Loucy (cell line): ENCODE data around the gene KLK8.

ENCODE experiments used
- H2AFZ ChIP-seq: fragments of 200-600 bp; sonication (generic); 2 replicates; pipeline ENCODE4 v1.6.0; 2016; ENCODE audit warnings: antibody characterized with exemption, mild to moderate bottlenecking, low read length, moderate library complexity
- H3F3A ChIP-seq: fragments of 200-600 bp; 2 replicates; pipeline ENCODE4 v1.6.0; 2016; ENCODE audit warnings: antibody characterized with exemption, low read depth, mild to moderate bottlenecking
- H3K27me3 ChIP-seq: fragments of 200-600 bp; sonication (generic); 2 replicates; pipeline ENCODE4 v1.6.1; 2014; ENCODE audit warnings: low read length, mild to moderate bottlenecking; ENCODE audit not compliant: insufficient read depth, poor library complexity, severe bottlenecking
- H3K36me3 ChIP-seq: fragments of 200-600 bp; sonication (generic); 2 replicates; pipeline ENCODE4 v1.6.1; 2016; ENCODE audit warnings: low read length; ENCODE audit not compliant: insufficient read depth
- H3K4me1 ChIP-seq: fragments of 200-600 bp; sonication (generic); 2 replicates; pipeline ENCODE4 v1.5.1; 2014; ENCODE audit warnings: low read length, mild to moderate bottlenecking; ENCODE audit not compliant: insufficient read depth, poor library complexity, severe bottlenecking
- H3K4me2 ChIP-seq: fragments of 200-600 bp; sonication (generic); 2 replicates; pipeline ENCODE4 v1.6.0; 2014; ENCODE audit warnings: antibody characterized with exemption, low read length, low read depth, mild to moderate bottlenecking; ENCODE audit not compliant: poor library complexity, severe bottlenecking
- H3K4me3 ChIP-seq: fragments of 200-600 bp; sonication (generic); 2 replicates; pipeline ENCODE4 v1.5.1; 2014; ENCODE audit warnings: low read length, mild to moderate bottlenecking, mixed read lengths; ENCODE audit not compliant: poor library complexity, severe bottlenecking
- H3K79me2 ChIP-seq: fragments of 200-600 bp; sonication (generic); 2 replicates; pipeline ENCODE4 v1.6.1; 2014; ENCODE audit warnings: low read length; ENCODE audit not compliant: insufficient read depth
- H3K9ac ChIP-seq: fragments of 200-600 bp; sonication (generic); 2 replicates; pipeline ENCODE4 v1.6.0; 2014; ENCODE audit warnings: mild to moderate bottlenecking, low read depth, low read length, moderate library complexity; ENCODE audit not compliant: poor library complexity, severe bottlenecking
- H3K9me2 ChIP-seq: fragments of 200-600 bp; sonication (generic); replicated peaks from 2 replicates; pipeline ENCODE4 v1.6.1; 2016; ENCODE audit warnings: low read depth, low read length, mixed read lengths
- H3K9me3 ChIP-seq: fragments of 200-600 bp; sonication (generic); 2 replicates; pipeline ENCODE4 v1.6.1; 2014; ENCODE audit warnings: mild to moderate bottlenecking, antibody characterized with exemption, low read length, low read depth; ENCODE audit not compliant: insufficient read depth
- H4K20me1 ChIP-seq: fragments of 200-600 bp; sonication (generic); 2 replicates; pipeline ENCODE4 v1.6.0; 2014; ENCODE audit warnings: antibody characterized with exemption, low read length, mild to moderate bottlenecking; ENCODE audit not compliant: insufficient read depth, poor library complexity, severe bottlenecking
- CTCF ChIP-seq: fragments of 200-600 bp; sonication (generic); conservative IDR thresholded peaks from 2 replicates; pipeline ENCODE4 v1.5.1; 2014; ENCODE audit warnings: mild to moderate bottlenecking, antibody characterized with exemption, low read length
- EZH2phosphoT487 ChIP-seq: fragments of 200-600 bp; IDR thresholded peaks from 2 replicates; pipeline ENCODE4 v1.6.1; 2018; ENCODE audit warnings: antibody characterized with exemption, mild to moderate bottlenecking, moderate library complexity, borderline replicate concordance

KLK8 gene

GRCh38 chr19:51027126-51027806, 25.9 kb upstream of the KLK8 start:
- Histone ChIP-seq H3K9me3 (no peaks in the 10 kb centered on the region; the same call in 1 of the 2 replicates), H3K27me3 (no peaks in the 10 kb centered on the region)

GRCh38 chr19:51026554-51026831, 25.1 kb upstream of the KLK8 start, which contains the start of gene KLK11:
Gene KLK11, minus strand, starts transcription at chr19:51026616. Its CDS starts 985 bp downstream, at chr19:51025631.
- H3F3A ChIP-seq = no peaks in the 10 kb centered on the region
- no peaks in the 10 kb centered on the region for H3K79me2 ChIP-seq
- no peak for TF ChIP-seq CTCF
- TF ChIP-seq EZH2phosphoT487 = no peak
- H3K4me2 ChIP-seq = no peak within 1 kb of the TSS
- H3K9me3 ChIP-seq = no peaks in the 10 kb centered on the region
- no peak within 1 kb of the TSS for H3K9ac ChIP-seq
- no peaks in the 10 kb centered on the region for H4K20me1 ChIP-seq
- H3K4me3 ChIP-seq = no peak within 1 kb of the TSS
- H2AFZ ChIP-seq = no peak within 1 kb of the TSS
- H3K36me3 ChIP-seq = no peaks in the 10 kb centered on the region
- H3K9me2 ChIP-seq = no peaks in the 10 kb centered on the region
- no peaks in the 10 kb centered on the region for H3K27me3 ChIP-seq
- H3K4me1 ChIP-seq = no peaks in the 10 kb centered on the region

More at GRCh38 chr19:51027126-51027806, 25.9 kb upstream of the KLK8 start:
- Histone ChIP-seq H3K9me2 (no peaks in the 10 kb centered on the region), H3K79me2 (no peaks in the 10 kb centered on the region), H4K20me1 (no peaks in the 10 kb centered on the region), H3K9ac (no peak overlapping the region), H2AFZ (no peak overlapping the region), H3K4me3 (no peak overlapping the region), H3F3A (no peaks in the 10 kb centered on the region), H3K4me2 (no peak overlapping the region), H3K4me1 (no peaks in the 10 kb centered on the region), H3K36me3 (no peaks in the 10 kb centered on the region)
- TF ChIP-seq CTCF (no peak), EZH2phosphoT487 (no peak)

- Histone ChIP-seq H3K79me2 (no peaks in the 10 kb centered on the region), H3K9ac (no peak overlapping the region), H3K36me3 (no peaks in the 10 kb centered on the region), H3K9me2 (no peaks in the 10 kb centered on the region), H3K4me2 (no peak overlapping the region), H3F3A (no peaks in the 10 kb centered on the region), H3K9me3 (no peaks in the 10 kb centered on the region), H2AFZ (no peak overlapping the region), H4K20me1 (no peaks in the 10 kb centered on the region), H3K27me3 (no peaks in the 10 kb centered on the region), H3K4me1 (no peaks in the 10 kb centered on the region), H3K4me3 (no peak overlapping the region)
- no peak for TF ChIP-seq CTCF
- TF ChIP-seq EZH2phosphoT487 = no peak
Measured at GRCh38 chr19:51025809-51026553, 24.6 kb upstream of the KLK8 start.
